Activated CD8-positive, alpha-beta memory T cell treated with anti-CD3 and anti-CD28 coated beads for 4 hours (primary cell): ENCODE data around the gene CCSER1.
"Not testable (repeated sequence)": the region's sequence is repeated elsewhere in the genome, so short reads cannot be mapped to it uniquely, and the experiment has no call there.

Source experiments
- DNase-seq, 2 donors: peaks; one replicate each; pipeline ENCODE4 v3.0.0-alpha.2; 2020; ENCODE audit warnings: low read depth in 2 of 2

Gene CCSER1

DNA sequence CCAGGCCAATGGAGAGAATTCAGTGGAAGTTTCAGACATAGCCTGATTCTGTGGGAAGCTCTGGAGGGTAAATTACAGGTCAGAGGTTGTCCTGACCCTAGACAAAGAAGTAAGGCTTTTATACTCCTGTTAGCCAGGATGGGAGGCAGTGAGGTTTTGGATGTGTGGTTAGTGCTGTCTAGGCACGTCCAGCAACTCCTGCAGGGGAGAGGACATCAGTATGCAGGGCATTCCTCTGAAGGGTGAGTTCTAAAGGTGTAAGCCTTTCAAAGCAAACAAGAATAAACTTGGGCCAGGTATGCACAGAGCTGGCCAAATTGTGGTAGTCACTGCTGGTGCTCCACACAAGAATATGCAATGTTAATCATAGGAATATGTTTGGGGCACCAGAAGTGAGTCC is 562.5 kb downstream of the CCSER1 start:
- DNase-seq, result no peak

DNA sequence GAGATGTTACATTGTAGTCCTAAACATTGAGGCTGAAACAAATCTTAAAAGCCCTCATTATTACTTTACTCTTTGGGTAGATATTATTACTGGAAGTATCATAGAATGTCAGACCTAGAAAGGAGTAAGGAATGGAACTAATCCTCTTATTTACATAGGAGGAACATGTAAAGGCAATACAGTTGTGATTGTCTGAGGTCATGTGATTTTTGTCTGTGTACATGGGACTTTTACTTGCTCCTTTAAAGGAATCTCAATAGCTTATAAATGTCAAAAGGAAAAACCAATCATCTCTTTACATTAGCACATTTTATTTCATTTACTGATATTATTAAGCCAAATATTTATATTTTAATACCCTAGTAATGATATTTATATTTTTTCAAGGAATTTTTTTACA is 568.2 kb downstream of the CCSER1 start:
- no peak for DNase-seq

DNA sequence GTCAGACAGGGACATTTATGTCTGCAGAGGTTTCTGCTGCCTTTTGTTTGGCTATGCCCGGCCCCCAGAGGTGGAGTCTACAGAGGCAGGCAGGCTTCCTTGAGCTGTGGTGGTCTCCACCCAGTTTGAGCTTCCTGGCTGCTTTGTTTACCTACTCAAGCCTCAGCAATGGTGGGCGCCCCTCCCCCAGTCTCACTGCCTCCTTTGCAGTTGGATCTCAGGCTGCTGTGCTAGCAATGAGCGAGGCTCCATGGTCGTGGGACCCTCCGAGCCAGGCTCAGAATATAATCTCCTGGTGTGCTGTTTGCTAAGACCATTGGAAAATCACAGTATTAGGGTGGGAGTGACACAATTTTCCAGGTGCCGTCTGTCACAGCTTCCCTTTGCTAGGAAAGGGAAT is 578.3 kb downstream of the CCSER1 start:
- not testable (repeated sequence) for DNase-seq

DNA sequence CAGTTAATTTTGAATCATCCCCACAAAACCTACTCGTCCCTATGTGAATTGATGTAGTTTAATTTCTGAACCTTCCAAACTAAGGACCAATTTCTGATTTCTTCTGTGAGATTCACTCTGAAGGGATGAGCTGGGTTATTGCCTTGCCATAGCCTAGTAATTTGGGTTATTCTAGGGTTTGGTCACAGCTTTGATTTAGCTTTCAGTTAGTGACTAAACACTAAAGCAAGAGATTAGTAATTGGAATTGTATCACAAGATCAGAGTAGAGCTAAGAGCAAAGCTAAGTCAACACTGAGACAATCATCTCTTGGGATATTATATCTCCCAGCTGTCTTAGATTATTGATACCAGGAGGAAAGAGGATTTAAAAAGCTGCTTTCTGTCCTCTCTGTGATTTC is 588.0 kb downstream of the CCSER1 start:
- DNase-seq, result no peak

DNA sequence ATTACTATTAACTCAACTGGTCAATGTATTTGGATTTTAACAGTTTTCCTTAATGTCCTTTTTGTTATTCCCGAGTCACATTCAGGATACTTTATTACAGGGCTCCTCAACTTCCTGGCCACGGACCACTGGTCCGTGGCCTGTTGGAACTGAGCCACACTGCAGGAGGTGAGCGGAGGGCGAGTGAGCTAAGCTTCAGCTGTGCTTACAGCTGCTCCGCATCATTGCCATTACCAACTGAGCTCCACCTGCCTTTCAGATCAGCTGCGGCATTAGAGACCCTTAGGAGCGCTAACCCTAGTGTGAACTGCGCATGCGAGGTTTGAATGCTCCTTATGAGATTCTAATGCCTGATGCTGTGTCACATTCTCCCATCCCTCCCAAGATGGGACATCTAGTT is 591.7 kb downstream of the CCSER1 start:
- DNase-seq, result no peak

DNA sequence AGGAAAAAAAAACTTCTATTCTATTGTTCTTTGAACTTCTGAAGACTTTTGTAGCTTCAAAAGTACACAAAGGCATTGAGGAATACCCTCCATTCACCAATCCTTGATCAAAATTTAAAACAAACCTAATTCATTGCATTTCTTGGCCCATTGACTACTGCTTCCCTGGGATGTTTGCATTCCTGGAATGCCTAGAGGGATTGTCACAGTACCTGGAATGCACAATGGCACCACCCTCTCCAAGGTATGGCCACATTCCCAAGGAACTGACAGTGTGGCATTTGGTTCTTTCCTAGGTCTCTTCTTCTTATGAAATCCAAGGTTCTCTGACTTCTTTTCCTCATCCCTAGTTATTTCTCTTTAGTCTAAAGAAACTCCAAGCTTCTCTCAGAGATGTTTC is 600.7 kb downstream of the CCSER1 start:
- no peak for DNase-seq

DNA sequence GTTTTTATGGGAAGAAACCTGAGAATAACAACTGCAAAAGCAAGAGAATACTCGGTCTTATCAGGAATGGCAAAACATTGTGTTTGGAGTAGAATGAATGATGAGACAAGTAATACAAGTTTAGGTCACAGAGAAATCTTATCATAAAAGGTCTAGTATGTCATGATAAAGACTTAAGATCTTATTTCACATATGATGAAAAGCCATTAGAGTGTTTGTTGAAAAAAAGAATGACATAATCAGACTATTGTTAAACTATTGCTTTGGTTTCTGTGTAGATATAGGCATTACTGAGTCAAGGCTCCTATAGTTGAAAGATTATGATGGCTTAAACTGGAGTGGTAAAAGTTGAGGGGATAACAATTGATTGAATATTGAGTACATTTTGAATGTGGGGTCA is 603.6 kb downstream of the CCSER1 start:
- DNase-seq, result no peak

DNA sequence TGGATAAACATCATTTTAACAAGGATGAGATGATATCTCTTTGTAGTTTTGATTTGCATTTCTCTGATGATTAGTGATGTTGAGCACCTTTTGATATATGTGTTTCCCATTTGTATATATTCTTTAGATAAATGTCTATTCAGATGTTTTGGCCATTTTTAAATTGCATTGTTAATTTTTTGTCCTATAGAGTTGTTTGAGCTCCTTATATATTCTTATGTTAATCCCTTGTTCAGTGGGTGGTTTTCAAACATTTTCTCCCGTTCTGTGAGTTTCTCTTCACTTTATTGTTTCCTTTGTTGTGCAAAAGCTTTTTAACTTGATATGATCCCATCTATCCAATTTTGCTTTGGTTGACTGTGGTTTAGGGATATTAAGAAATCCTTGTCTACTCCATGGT is 606.0 kb downstream of the CCSER1 start:
- no peak for DNase-seq

DNA sequence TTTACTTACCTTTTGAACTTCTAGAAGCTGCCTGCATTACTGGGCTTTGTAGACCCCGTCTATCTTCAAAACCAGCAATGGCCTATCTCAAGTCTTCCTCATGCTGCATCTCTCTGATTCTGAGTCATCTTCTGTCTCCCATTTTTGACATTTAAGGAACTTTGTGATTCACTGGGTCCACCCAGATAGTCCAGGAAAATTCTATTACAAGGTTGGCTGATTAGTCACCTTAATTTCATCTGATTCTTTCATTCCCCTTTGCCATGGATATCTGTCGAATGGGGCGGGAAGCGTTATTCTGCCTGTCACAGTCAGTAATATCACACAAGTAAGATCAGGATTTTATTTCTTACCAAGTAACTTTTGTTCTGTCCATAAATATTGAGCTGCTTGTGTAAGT is 618.0 kb downstream of the CCSER1 start:
- DNase-seq, result no peak

DNA sequence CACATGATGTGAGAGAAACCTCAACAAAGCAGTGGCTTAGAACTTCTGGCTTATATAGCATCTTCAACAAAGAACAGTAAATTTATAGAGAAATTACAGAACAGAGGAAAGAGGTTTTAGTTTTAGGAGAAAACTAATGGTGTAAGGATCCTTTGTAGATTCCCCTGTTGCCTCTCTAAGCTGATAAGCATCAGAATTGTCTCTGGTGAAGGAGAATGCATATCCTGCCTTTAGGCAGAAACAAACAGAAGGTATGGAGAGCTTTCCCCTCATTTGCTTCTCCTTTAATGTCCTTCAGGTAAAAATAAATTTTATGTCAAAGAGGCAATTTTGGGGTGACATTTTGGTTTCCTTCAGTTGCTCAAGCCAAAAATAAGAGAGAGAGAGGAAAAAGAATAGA is 625.9 kb downstream of the CCSER1 start:
- no peak for DNase-seq

DNA sequence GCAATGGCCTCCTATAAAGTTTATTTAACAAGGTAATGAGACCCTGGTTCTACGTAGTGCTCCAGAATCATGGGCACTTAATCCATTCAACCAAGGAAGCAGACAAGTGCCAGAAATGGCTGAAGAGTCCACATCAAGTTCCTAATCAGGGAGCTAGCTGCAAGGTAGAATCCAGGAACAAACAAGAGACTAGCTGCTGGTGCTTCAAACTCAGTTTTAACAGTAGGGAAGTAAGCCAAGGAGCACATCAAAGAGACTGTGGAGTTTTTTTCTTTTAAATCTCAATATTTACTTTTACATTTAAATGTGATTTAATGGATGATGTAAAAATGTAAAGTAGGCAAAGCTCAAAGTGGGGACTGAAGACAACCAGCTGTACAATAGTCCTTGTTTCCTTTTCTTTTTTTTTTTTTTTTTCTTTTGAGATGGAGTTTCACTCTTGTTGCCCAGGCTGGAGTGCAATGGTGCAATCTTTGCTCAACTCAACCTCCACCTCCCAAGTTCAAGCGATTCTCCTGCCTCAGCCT is 630.4 kb downstream of the CCSER1 start:
- no peak for DNase-seq

DNA sequence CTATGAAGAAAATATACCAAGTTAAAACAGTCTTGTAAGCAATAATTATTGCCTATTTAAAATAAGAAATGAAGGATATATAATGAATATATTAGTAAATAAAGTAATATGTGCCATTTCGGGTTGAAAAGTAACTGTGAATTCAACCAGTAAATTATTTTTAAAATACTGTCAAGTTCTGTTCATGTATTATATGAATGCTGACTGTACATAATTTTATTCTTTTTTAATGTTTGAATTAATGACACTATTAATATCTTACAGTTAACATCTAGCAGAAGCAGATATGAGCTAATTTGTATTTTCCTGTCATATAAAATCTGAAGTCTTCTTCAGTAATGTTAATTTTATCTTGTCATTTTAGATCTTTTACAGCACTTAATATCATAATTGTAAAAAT is 632.9 kb downstream of the CCSER1 start:
- no peak for DNase-seq

DNA sequence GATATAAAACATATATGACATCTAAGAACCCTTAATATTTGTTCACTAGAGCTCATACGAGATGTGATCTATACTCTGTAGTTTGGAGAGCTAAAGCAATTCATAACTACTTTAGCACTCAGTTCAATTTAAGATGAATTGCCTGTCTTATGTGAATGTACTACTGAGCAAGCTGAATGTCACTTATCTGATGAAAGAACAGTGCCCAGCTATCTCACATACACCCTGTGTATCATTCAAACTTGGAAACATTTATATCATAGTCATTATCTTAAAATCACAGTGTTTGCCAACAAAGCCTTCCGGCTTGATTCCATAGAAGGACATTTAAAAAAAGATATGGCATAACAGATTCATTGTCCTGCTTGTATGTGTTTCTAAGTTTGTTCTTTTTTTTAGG is 639.6 kb downstream of the CCSER1 start:
- no peak for DNase-seq

DNA sequence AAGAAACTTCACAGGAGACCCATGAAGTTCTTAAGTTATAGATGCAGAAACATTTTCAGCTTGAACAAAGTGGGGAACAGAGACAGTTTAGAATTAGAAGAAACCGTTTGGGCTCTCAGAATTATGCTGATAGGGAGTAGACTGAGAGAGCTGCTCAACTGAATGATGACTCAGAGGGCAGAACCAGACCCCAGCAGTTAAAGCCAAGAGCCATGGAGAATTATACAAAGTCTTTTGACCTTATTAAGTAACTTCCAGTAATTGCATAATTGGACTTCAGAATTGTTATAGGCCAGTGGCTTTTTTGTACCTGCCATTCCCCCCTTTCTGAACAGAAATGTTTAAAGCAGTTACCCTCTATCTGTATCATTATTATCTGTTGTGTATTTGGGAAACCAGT is 642.1 kb downstream of the CCSER1 start:
- no peak for DNase-seq

DNA sequence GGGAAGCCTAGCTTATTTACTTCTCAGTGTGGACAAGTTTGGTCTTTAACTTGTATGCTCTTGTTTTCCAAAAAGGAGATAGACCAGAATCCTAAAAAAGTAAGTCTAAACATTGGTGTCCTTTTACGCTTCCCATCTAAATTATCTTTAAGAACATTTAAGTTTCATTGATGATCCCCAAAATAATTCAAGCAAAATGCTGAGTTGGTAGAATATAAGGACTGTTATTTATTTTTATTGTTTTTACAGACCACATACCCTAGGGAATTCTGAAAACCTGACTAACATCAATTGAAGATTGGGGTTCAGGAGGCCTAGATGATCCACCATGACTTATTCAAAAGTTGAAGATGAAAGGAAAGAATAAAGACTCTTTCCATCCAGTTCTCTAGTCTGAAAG is 653.0 kb downstream of the CCSER1 start:
- no peak for DNase-seq

DNA sequence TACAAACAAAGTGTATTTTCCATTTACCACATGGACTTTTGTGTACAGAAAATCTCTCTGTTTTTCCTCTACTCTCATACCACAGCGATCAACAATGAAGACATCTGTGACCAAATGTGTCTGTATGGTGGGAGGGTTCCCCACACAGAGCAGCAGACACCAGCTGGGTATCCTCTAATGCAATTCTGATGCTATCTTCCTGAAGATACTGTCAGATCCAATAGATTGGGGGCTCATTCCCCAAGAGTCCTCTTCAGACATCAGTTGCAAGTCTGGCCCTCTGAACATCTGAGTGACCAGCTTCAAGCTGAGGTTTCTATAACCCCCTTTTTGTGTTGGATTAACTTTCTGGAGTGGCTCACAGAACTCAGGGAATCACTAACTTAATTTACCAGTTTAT is 659.4 kb downstream of the CCSER1 start:
- DNase-seq, result no peak

DNA sequence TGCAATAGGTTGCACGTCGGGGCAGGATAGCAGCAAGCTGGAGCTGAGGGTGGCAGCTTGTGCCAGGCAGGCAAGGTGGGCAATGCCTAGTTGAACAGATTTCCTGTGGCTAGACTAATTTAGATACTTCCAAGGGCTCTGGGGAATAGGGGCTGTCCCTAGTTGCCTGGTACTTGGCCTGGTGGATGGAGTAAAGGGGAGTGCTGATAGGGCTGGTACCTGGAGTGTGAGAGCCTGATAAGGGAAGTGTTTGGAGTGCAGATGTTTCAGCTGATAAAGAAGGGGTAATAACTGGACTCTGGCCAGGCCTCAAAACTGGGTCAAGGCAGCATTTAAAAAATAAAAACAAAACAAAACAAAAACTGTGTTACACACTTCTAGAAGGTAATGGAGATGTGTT is 665.5 kb downstream of the CCSER1 start:
- DNase-seq, result no peak

DNA sequence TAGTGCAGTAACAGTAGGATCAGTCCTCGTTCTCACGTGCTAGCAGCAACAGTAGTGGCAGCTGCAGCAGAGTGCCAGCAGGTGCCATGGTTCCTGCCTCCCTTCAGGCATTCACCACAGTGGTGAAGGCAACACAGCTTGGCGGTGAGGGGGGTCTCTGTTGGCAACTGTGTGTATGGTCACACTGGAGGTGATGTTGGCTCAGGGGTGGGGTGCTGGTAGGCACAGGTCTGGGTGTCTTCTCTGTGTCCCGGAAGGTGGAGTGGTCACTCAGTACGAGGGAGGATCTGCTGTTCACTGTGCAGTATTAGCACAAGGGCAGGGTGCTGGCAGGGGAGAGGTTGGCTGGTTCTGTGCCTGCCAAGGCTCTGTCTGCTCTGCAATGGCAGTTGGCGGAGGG is 671.8 kb downstream of the CCSER1 start:
- no peak for DNase-seq

DNA sequence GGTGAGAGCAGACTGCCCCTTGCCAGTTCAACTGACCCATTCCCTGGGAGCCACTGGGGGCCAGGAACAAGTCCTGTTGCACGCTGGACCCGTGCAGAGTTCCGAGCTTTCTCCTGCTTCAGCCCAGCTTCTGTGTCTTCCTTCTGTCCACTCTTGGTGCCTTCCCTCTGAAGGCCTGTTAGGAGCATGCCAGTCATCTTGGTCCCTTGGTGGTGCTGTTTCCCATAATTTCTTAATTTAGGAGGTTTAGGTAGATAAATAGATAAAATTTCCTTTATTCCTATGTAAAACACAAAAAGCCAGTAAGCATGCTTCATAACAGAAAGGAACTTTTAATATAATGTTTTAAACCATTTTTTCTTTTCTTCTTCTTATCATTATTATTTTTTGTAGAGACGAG is 672.7 kb downstream of the CCSER1 start:
- no peak for DNase-seq

DNA sequence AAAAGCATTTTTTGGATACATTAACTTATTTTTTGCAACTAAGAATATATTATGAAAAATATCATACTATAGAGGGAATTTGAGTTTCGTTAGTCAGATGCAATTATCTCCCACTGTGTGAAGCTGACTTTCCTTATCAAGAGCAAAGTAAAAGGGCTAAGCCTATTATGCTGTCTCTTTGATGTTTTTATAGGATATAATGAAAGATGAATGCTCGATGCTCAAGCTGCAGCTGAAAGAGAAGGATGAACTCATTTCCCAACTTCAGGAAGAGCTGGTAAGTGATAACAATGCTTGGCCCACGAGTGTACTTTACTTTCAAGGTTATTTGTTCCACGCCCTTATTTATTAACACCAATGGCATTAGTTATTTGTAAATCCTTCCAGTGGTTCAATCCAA is 688.4 kb downstream of the CCSER1 start:
- DNase-seq, result no peak

DNA sequence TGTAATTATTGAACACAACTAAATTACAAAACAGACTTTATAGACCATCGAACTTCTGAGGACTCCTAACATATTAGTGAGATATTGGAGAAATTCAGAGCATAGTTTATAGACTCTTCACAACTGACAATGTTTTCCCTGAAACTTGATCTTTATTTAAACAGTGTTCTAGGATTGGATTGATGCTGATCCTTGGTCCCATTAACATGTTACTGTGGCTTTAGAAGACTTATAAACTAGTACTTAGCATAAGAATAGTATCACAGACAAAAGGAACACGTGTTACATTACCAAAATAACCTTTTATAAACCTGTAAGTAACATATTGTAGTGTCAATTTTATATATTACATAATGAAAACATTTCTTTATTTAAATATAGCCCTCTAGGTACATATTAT is 689.6 kb downstream of the CCSER1 start:
- no peak for DNase-seq

DNA sequence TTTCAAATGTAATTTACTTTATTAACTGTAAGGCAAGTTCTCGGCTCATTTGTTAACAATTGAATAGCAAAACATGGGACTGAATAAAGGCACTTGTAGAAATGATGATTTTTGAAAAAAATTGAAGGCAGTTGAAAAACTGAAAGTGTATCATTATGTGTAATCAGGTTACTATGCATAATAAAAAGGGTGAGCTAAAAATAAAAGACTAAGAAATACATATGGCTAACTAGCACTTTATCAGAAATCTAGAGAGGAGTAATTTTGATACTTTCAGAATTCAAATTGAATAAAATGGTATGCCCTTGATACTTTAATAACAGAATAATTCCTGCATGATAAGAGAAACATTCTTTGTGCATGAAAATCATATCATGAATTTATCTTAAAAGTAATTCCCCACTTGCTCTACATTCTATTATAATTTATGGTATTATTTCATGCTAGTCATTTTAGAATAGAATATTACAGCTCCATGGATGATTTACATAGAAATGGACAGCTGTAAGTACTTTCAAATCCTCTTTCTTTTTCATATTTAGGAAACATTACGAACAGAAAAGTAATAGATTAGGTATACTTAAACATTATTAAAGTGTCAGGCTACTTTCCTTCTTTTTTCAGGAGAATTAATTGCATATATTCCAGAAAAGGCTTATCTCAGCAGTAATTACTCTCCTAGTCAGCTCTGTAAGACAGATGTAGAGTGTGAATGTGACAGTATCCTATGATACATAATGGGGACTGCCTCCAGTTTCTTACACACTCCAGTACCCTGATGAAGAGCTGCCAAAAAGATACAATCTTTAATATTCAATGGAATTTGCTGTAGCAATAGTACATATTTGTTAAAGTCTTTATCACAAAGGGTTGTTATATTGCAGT is 697.3 kb downstream of the CCSER1 start:
- no peak for DNase-seq

DNA sequence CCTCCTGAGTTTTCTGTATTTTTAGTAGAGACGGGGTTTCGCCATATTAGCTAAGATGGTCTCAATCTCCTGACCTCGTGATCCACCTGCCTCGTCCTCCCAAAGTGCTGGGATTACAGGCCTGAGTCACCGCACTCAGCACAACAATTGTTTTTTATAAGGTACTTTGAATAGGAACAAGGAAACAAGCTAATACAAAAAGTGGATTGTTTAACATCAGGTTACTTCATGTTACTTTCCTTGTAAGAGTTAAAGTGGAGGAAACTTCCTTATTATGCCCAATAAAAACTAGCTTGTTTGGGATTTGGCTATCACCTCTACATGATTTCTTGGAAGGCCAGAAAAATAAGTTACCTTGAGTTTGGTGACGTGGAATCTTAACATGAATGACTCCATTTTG is 698.7 kb downstream of the CCSER1 start:
- DNase-seq, result no peak

DNA sequence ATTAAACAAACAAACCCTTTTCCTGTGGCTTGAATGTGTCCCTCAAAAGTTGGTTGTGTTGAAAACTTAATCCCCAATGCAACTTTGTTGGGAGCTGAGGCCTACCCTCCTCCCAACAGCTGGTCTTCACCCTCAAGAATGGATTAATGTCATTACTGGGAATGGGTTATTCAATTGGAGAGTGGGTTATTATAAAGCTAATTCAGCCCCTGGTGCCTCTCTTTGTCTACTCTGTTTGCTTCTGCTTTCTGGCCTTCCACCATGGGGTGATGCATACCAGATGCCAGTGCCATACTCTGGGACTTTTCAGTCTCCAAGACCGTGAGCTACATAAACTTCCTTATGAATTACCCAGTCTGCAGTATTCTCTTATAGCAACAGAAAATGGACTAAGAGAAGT is 706.5 kb downstream of the CCSER1 start:
- no peak for DNase-seq
